CD4-positive, alpha-beta T cell treated with Interleukin-6 for 4 hours (primary cell): ENCODE measurements around the gene ADAMTSL2.

ENCODE experiments used
- DNase-seq: peaks from one replicate; pipeline ENCODE4 v3.0.0-alpha.2; 2020; ENCODE audit warnings: mixed read lengths

The ADAMTSL2 gene

GRCh38 chr9:133576875-133577736 is 42.6 kb downstream of the ADAMTSL2 start:
- DNase-seq, result no peak

DNA sequence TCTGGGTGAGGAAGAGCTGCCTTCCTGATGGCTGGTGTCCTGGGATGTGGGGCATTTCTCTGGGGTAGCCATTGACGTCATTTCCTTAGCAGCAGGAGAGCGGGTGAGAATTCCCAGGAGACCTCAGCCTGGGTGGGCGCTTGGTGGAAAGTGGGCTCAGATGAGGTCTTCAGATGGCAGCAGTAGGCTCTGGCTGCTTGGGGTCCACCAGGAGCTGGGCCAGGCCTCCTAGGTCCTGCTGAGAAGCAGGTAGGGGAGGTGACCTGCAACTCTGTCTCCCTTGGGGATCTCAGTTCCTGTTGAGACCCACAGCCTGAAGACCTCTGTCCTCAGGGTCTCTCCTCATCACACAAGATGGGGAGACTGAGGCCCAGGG is 43.2 kb downstream of the ADAMTSL2 start:
- no peak for DNase-seq

DNA sequence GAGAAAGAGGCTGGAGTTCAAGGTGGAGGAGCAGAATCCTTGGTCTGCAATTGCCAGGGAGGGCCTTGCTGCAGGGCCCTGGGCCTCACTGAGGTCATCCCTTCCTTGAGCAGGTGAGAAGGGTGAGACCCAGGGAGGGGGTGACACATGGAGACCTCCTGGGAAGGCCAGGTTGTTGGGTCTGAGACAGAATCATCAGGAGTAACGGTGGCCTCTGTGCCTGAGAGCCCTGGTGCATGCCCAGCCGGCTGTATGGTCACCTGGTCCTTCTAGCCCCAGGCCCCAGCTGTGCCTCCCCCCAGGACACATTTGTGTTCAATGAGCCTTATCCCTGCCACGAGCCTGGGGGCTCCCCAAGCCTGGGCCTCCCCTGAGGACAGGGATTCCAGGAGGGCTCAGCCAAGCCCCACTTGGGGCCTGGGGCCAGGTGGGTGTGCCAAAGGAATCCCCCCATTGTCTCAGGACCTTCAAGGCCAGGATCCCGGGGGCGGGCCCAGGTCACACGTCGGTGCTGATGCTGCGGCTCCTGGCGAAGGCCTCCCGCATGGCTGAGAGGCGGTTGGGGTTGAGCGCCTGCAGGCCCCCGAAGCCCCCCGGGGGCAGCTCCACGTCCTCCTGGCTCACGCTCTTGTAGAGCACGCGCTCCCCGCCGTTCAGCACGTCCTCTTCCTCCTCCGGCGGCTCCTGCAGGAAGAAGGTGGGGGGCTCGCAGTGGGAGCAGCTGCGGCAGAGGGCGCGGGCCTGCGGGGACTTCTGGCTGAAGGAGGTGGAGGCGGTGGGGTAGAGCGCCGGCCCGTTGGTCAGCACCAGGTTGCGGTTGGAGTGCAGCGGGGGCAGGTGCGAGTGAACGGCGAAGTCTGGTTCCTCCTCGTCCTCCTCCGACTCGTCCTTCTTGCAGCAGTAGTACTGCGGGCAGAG is 44.3 kb downstream of the ADAMTSL2 start:
- no peak for DNase-seq

GRCh38 chr9:133579601-133580418 is 45.3 kb downstream of the ADAMTSL2 start:
- DNase-seq, result no peak

DNA sequence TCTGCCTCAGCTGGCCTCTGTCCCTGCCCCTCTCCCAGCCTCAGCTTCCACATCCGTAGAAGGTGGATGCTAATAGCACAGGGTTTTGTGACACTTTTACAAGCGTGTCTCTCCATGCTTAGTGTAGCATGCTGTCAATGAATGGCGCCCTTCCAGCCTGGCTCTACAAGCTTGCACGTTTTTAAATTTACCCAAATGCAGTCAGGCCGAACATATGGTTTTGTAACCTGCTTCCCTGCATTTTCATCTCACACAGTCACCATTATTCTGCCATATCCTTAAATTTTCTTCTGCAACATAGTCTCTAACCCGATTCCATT is 45.9 kb downstream of the ADAMTSL2 start:
- DNase-seq, result no peak

DNA sequence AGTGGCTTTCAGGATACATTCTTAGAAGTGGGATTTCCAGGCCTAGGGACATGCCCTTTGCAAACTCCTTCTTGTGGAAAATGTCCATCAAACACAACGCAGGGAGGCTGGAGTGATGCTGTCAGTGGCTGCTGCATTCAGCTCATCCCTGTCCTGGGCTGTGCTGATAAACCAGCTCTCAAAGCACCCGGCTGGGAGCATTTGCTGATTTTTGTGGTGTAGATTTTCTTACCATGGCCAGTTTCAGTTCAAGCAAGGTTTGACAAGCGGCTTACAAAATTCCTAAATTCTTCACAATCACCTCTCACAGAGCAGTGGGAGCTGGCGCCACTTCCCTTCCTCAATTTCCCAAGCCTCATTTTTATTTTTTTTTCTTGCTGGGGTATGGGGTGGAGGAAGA is 46.5 kb downstream of the ADAMTSL2 start:
- DNase-seq, result no peak

GRCh38 chr9:133581513-133582343 is 47.2 kb downstream of the ADAMTSL2 start:
- no peak for DNase-seq

GRCh38 chr9:133582501-133583045 is 48.1 kb downstream of the ADAMTSL2 start:
- no peak for DNase-seq

GRCh38 chr9:133583111-133583510 is 48.6 kb downstream of the ADAMTSL2 start:
- DNase-seq, result no peak

GRCh38 chr9:133583586-133583985 is 49.1 kb downstream of the ADAMTSL2 start:
- DNase-seq, result no peak

DNA sequence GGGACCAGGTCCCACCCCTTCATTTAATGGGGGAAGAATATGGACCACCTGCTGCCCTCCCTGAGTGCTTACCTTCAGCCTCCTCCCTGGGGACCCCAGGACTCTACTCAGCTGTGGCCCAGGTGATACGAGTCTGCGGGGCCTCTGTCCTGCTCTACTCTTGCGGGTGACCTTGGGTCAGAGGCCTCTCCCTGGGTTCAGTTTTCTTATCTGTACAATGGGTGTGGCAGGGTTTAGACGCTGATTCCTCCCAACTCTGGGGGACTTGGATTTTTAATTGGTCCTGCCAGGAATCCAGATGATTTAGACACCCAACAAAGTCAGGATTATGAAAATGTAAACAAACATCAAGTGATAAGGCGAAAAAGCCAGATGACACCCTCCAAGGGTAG is 49.7 kb downstream of the ADAMTSL2 start:
- DNase-seq, result no peak

DNA sequence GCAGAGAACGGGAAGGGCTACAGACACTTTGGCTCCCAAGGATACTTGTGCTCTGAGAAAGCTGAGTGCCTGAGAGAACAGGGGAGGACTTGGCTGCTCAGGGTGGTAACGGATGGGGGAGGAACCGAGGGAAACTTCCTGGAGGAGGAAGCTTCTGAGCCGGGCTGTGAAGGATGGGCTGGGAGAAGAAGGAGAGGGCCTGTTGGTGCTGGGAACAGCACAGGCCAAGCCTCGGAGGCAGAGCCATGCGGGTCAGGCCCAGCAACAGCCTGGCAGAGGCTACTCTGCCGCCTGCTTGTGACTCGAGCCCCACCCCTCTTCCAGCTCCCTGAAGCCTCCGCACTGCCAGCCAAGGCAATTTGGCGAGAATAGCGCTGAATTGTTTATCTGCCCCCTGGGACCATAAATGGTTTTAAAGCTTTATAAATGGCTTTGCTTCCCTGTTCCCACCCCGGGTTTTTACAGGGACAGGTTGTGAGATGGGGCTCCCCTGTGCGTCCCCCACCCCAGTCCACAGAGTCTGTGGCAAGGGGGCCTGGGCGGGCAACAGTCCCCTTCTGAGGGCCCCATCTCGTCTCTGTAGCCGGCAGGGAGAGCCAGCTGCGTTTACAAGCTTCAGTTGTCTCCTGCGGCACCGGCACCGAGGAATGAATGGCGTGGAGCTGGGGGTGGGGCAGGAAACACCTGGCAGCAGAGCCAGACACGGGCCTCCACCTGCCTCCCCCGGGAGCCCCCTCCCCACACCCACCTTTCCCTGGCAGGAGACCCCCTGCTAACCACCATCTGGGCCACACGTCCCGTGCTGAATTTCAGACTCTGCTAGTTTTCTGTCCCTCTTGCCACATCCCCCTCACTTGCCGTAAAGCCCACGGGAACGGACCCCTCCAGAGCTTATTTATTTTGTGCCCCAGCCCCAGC is 50.3 kb downstream of the ADAMTSL2 start:
- DNase-seq, result peak; percentile 12

DNA sequence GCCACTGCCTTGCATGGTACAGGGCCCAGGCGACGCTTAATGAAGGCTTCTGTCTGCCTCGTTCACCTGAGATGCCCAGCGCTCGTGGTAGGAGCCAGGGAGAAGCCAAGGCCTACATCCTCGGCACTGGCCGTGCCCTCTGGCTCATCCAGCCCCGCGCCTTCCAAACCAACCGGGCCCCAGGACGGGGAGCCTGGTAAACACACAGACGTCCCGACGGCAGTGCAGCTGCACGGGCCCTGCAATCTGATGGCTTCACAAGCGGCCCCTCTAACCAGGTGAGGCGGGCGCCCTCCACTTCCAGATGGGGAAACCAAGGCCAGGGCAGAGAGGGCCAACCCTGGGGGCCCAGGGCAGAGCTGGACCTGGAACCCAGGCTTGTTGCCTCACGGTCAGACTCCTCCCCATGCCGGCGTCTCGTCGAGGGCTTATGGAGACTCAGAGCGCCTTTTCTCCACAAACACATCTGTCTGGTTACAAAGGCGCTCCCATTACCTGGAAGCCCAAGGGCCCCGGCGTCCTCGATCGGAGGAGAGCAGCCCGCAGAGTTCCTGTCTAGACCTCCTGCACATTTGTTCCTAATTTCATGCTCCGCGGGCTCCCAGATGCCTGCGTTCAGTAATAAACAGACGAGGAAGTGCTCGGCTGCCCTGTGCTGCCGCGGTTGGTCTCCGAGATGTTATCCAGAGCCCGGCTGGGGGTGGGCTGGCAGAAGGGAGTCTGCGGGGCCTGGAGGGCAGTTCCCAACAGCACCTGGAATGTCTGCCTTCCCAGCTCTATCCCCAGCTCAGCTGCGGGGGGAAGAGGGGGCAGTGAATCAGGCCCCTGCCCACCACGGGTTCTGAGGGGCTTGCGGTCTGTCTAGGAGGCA is 51.2 kb downstream of the ADAMTSL2 start:
- DNase-seq, result no peak

DNA sequence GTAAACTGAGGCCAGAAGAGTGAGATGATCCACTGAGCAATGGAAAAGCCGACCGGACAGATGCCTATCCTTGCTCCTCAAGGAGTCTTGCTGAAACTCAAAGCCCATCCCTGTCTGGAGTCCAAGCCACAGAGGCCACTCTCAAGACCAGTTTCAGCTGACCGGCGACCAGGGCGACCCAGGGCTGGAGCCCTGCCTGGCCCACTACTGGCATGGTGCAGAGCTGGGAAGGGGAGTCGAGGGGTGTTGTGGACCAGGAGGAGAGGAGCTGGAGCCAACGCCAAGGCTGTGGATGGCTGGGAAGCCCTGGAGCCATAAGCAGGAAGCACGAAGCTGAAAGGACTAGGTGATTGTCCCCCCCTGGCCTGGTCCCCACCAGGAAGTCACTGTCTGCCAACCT is 52.5 kb downstream of the ADAMTSL2 start:
- no peak for DNase-seq

- DNase-seq, result no peak
Observed at GRCh38 chr9:133587466-133587865, 53.0 kb downstream of the ADAMTSL2 start.

GRCh38 chr9:133589454-133590227 is 55.1 kb downstream of the ADAMTSL2 start:
- DNase-seq, result peak; percentile 68

DNA sequence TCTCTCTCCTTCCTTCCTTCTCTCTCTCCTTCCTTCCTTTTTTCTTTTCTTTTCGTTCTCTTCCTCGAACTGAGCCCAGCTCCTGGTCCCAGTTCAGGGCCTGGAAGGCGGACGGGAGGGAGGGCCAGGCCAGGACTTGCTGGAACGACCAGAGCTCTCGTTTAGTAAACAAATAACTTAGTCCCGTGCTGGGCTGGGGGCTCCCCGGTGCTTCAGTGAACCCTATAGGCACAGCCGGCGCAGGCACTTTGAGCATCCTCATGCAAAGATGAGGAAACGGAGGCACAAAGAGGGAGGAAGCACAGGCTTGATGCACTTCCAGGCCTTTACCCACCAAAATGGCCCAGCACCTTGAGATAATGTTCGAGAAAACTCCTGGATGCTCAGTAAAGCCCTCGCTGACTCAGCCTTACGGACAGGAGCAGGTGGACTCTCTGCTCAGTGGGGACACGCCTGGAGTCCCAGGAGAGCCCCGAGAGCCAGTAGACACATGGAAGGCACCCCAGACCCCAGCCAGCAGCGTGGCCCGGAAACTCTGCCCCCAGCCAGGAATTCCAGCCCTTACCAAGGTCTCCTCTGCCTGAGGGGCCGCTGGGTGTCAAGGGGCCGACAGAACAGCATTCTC is 55.8 kb downstream of the ADAMTSL2 start:
- DNase-seq, result no peak

DNA sequence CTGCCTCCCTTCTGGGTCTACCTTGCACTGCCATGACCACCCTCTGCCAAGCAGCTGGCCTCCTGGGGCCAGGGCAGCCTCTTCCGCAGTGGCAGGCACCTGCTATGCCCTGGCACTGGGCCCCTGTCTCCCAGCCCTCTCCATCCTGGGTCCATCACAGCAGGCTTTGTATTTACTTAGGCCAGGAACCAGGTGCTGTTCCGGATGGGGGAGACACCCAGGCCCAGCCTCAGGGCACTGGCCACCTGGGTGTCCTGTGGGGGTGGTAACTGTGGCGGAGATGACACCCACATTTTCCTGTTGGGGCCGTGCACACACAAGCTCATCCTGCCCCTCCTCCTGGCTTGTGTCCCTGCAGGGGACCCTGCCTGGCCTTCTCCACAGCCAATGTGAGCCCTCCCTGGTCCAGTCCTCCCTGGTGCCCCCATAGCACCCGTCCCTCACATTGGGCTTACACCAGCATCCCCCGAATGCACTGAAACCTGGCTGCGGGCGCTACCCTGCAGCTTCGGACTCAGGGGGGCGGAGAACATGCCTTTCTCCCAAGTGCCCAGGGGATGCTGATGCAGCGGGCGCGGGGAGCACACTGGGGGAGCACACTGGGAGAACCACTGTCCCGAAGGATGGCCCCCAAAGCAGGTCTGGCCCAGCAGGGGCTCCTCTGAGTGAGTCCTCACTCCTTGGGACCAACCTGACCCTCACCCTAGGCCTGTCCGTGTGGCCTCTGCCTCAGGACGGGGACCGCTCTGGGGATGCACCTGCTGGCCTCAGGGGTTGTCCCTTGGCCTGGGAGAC is 56.8 kb downstream of the ADAMTSL2 start:
- DNase-seq, result no peak
